Measurements from ENCODE around the gene MAP2K6. TPM values are rescaled to one million over a fixed set of nuclear protein-coding genes. Genes with fewer than 3 reads are reported as not detected.
"Not testable (repeated sequence)": the region's sequence is repeated elsewhere in the genome, so short reads cannot be mapped to it uniquely, and the experiment has no call there.

MAP2K6 gene
- total RNA-seq, 2 experiments from 2014 or later = 5.3 to 6.9 TPM

- DNase-seq = no peak
- H3K36me3 Mint-ChIP-seq (ENCODE audit: low read depth) = no peaks in the 10 kb centered on the region
- H3K4me3 Mint-ChIP-seq = no peak overlapping the region
- ChIA-PET POLR2A (no interaction called here), CTCF (interaction anchor here (1.4 kb wide), 1 partner anchor 50 kb away, joined by 3 read pairs; no protein-coding TSS in a partner anchor)
- H3K4me1 Mint-ChIP-seq = peaks cover 2% of the 10 kb centered on the region
- no peaks in the 10 kb centered on the region for H3K27me3 Mint-ChIP-seq
- no peak overlapping the region for H3K27ac Mint-ChIP-seq
- no peaks in the 10 kb centered on the region for H3K9me3 Mint-ChIP-seq
Measured at GRCh38 chr17:69473841-69474831, 59.6 kb downstream of the MAP2K6 start.

DNA sequence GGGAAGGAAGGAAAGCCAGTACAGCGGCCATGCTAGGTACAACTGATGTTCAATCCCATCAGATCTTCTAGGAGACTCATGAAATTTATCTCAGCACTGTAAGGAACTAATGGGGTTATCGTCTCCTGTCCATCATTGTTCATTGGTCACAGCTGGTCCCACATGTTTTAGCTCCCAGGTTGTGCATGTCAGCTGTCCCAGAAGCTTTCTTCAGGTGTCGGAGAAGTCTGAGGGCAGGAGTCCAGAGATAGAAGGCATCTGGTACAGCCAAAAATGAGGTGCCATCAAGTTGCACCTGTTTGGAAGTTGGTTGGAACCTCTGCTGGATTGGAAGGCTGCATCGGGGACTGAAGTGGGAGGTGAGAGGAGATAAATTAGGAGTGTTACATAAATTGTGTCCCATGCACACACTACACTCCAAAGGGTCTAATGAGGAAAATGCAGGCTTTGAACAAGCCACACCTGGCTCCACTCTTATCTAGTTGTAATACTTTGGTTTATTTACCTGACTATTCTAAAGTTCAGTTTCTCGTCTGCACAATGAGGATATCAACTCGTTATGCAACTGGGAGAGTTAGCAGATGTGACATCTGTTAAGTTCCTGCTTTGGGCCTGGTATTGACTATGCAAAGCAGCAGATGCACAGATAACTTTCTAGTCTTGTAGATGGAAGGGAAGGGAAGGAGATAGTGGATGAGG lies 62.9 kb downstream of the MAP2K6 start:
- Mint-ChIP-seq H3K4me3 (no peak overlapping the region), H3K27me3 (no peaks in the 10 kb centered on the region), H3K4me1 (peaks cover 2% of the 10 kb centered on the region), H3K36me3 (ENCODE audit: low read depth) (no peaks in the 10 kb centered on the region), H3K27ac (no peak overlapping the region), H3K9me3 (no peaks in the 10 kb centered on the region)
- POLR2A ChIA-PET = no interaction called here
- no peak for DNase-seq
- CTCF ChIA-PET = no interaction called here

- peaks cover 2% of the 10 kb centered on the region for H3K4me1 Mint-ChIP-seq
- H3K27ac Mint-ChIP-seq = no peak overlapping the region
- ChIA-PET CTCF (no interaction called here), POLR2A (no interaction called here)
- no peaks in the 10 kb centered on the region for H3K9me3 Mint-ChIP-seq
- DNase-seq = no peak
- H3K36me3 Mint-ChIP-seq (ENCODE audit: low read depth) = no peaks in the 10 kb centered on the region
- no peaks in the 10 kb centered on the region for H3K27me3 Mint-ChIP-seq
- no peak overlapping the region for H3K4me3 Mint-ChIP-seq
Measured at GRCh38 chr17:69477903-69478266, 63.4 kb downstream of the MAP2K6 start.

DNA sequence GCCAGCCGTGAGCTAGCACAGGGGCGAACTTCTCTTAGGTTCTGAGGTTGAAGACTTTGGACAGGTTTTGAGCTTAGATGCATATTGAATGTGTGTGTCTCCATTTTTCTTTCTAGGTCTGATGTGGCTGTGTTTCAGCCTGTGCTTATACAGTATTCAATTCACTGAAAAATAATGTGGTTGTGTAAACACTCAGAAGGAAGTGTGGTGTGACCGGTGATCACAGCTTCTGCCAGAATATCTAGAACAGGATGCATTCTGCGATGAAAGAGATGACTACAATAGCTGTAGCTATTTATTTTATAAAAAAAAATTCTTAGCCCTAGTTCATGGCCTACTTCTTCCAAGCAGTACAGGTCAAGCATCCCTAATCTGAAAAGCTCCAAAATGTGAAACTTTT lies 64.4 kb downstream of the MAP2K6 start:
- no peak for DNase-seq
- Mint-ChIP-seq H3K27ac (no peak overlapping the region), H3K27me3 (no peaks in the 10 kb centered on the region), H3K9me3 (no peaks in the 10 kb centered on the region), H3K36me3 (ENCODE audit: low read depth) (no peaks in the 10 kb centered on the region), H3K4me3 (no peak overlapping the region), H3K4me1 (peaks cover 2% of the 10 kb centered on the region)
- ChIA-PET POLR2A (no interaction called here), CTCF (interaction anchor here (0.6 kb wide), 1 partner anchor 114 kb away, joined by 3 read pairs; no protein-coding TSS in a partner anchor)

- H3K27me3 Mint-ChIP-seq; H3K9me3 Mint-ChIP-seq; H3K36me3 Mint-ChIP-seq (ENCODE audit: low read depth); POLR2A ChIA-PET; H3K4me1 Mint-ChIP-seq; DNase-seq; H3K27ac Mint-ChIP-seq; CTCF ChIA-PET; H3K4me3 Mint-ChIP-seq: not testable (repeated sequence)
Measured at GRCh38 chr17:69479756-69480155, 65.3 kb downstream of the MAP2K6 start.

GRCh38 chr17:69480245-69480644 lies 65.7 kb downstream of the MAP2K6 start:
- no peaks in the 10 kb centered on the region for H3K9me3 Mint-ChIP-seq
- H3K27me3 Mint-ChIP-seq = no peaks in the 10 kb centered on the region
- no peaks in the 10 kb centered on the region for H3K36me3 Mint-ChIP-seq (ENCODE audit: low read depth)
- H3K4me1 Mint-ChIP-seq = peaks cover 2% of the 10 kb centered on the region
- H3K27ac Mint-ChIP-seq = no peak overlapping the region
- no peak overlapping the region for H3K4me3 Mint-ChIP-seq
- ChIA-PET CTCF (no interaction called here), POLR2A (no interaction called here)
- DNase-seq = no peak

DNA sequence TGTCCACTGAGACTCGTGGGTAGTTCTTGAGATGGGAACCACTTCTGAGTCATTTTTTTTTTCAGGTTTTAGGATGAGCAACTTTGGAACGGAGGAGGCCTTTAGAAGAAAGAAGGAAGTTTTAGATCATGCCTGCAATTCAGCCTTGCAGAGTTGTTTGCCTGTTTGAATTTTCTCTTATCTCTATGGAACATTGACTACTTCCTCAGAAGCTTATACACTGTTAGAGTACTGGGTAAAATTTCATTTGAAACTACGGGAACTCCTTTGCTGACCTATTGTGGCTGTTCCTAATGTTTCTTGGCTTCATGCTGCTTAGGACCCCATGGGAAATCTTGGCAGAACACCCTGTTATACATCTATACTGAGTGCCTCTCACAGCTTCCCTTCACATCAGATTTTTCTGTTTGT lies 70.8 kb downstream of the MAP2K6 start:
- DNase-seq = no peak
- ChIA-PET CTCF (no interaction called here), POLR2A (no interaction called here)
- Mint-ChIP-seq H3K36me3 (ENCODE audit: low read depth) (no peaks in the 10 kb centered on the region), H3K4me1 (no peaks in the 10 kb centered on the region), H3K27ac (no peak overlapping the region), H3K9me3 (no peaks in the 10 kb centered on the region), H3K4me3 (no peak overlapping the region), H3K27me3 (no peaks in the 10 kb centered on the region)

- POLR2A ChIA-PET = no interaction called here
- H3K27me3 Mint-ChIP-seq = no peaks in the 10 kb centered on the region
- CTCF ChIA-PET = no interaction called here
- no peak for DNase-seq
- H3K27ac Mint-ChIP-seq = no peak overlapping the region
- H3K4me1 Mint-ChIP-seq = no peaks in the 10 kb centered on the region
- no peak overlapping the region for H3K4me3 Mint-ChIP-seq
- H3K36me3 Mint-ChIP-seq (ENCODE audit: low read depth) = no peaks in the 10 kb centered on the region
- H3K9me3 Mint-ChIP-seq = no peaks in the 10 kb centered on the region
Measured at GRCh38 chr17:69485901-69486643, 71.6 kb downstream of the MAP2K6 start.

DNA sequence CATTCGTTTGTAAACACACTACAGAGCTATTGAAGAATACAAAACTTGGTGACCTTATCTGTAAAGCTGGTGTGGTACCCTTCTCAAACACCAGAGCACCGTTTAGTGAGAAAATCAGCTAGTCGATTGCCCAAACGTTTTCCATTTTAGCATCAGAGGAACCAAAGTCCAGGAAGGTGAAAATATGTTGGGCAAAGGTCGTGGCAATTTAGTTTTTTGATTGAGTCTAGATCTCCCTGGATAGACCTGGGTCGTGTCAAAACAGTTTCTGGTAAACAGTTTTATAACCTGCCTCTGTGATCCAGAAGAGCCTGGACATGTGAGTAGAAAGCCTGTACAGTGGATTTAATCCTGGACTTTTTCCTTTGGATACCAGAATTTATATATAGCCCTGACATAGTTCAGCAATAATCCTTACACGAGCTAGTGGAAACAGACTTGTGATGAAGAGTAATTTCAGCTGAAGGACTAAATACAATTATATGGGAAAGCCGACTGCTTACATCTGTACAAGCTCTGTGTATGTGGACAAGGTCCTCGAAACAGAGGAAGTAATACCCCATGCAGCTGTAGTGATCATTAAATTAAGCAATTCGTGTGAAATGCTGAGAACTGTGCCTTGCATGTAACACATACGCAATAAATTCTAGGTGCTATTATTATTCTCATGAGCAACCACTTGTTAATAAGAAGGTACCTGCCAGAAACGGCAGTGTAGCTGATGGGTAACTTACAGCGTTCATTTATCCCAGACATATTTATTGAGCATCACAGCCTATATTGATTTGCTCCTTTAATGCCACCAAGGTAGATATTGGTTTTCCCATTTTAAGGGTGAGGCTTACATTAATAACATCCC lies 72.5 kb downstream of the MAP2K6 start:
- Mint-ChIP-seq H3K36me3 (ENCODE audit: low read depth) (no peaks in the 10 kb centered on the region), H3K27ac (no peak overlapping the region), H3K9me3 (no peaks in the 10 kb centered on the region), H3K27me3 (no peaks in the 10 kb centered on the region), H3K4me3 (no peak overlapping the region), H3K4me1 (no peaks in the 10 kb centered on the region)
- ChIA-PET POLR2A (no interaction called here), CTCF (no interaction called here)
- DNase-seq = no peak

GRCh38 chr17:69489313-69489712 lies 74.8 kb downstream of the MAP2K6 start:
- Mint-ChIP-seq H3K27ac (no peak overlapping the region), H3K27me3 (no peaks in the 10 kb centered on the region), H3K4me1 (no peaks in the 10 kb centered on the region), H3K36me3 (ENCODE audit: low read depth) (no peaks in the 10 kb centered on the region), H3K4me3 (no peak overlapping the region), H3K9me3 (no peaks in the 10 kb centered on the region)
- ChIA-PET POLR2A (no interaction called here), CTCF (no interaction called here)
- DNase-seq = no peak

GRCh38 chr17:69492410-69493071 lies 78.0 kb downstream of the MAP2K6 start:
- H3K4me1 Mint-ChIP-seq = no peaks in the 10 kb centered on the region
- H3K9me3 Mint-ChIP-seq = no peaks in the 10 kb centered on the region
- H3K36me3 Mint-ChIP-seq (ENCODE audit: low read depth) = no peaks in the 10 kb centered on the region
- ChIA-PET POLR2A (no interaction called here), CTCF (no interaction called here)
- no peak for DNase-seq
- H3K27ac Mint-ChIP-seq = no peak overlapping the region
- no peak overlapping the region for H3K4me3 Mint-ChIP-seq
- no peaks in the 10 kb centered on the region for H3K27me3 Mint-ChIP-seq

- Mint-ChIP-seq H3K36me3 (ENCODE audit: low read depth) (no peaks in the 10 kb centered on the region), H3K4me3 (no peak overlapping the region), H3K27ac (no peak overlapping the region), H3K4me1 (no peaks in the 10 kb centered on the region), H3K27me3 (no peaks in the 10 kb centered on the region), H3K9me3 (no peaks in the 10 kb centered on the region)
- ChIA-PET CTCF (no interaction called here), POLR2A (no interaction called here)
- no peak for DNase-seq
Measured at GRCh38 chr17:69495787-69496186, 81.3 kb downstream of the MAP2K6 start.
